H1 (cell line): Measurements from ENCODE around the gene ANKLE1. TPM values are rescaled to one million over a fixed set of nuclear protein-coding genes. Genes with fewer than 3 reads are reported as not detected.

Experiments
- CTCF ChIA-PET: fragments of 300-600 bp; sonication (Branson Sonifier 250); formaldehyde crosslinking; loops from one replicate; lab custom pipeline; 2021; ENCODE audit not compliant: partially characterized antibody; lab: Charles Lee
- POLR2A ChIA-PET: fragments of 300-600 bp; sonication (Branson Sonifier 250); formaldehyde crosslinking; loops from one replicate; lab custom pipeline; 2021; ENCODE audit warnings: inconsistent platforms; ENCODE audit not compliant: partially characterized antibody; lab: Charles Lee
- DNase-seq, 2 experiments: peaks; one replicate each; pipeline versions ENCODE4 v3.0.0 to v3.0.0-alpha.2; 2010 to 2022; ENCODE audit warnings: low spot score in 2 of 2, low read depth in 1 of 2, mixed read lengths in 1 of 2
- FAIRE-seq: peaks from 2 replicates; lab custom pipeline; 2011; peaks lifted over from hg19 to GRCh38; lab: Jason Lieb, UNC
- H2AFZ ChIP-seq: 2 replicates; pipeline ENCODE4 v1.8.1; 2012; ENCODE audit warnings: low read length, inconsistent platforms
- H2AK5ac ChIP-seq: 2 replicates; pipeline ENCODE4 v1.6.1; 2013; ENCODE audit warnings: low read depth, low read length
- H2BK120ac ChIP-seq: replicated peaks from 2 replicates; pipeline ENCODE3; 2013; ENCODE audit warnings: low read depth, low read length, inconsistent platforms
- H2BK12ac ChIP-seq: 2 replicates; pipeline ENCODE4 v1.6.1; 2013; ENCODE audit warnings: low read depth, low read length
- H2BK15ac ChIP-seq: 2 replicates; pipeline ENCODE4 v1.6.1; 2013; ENCODE audit warnings: low read length
- H2BK20ac ChIP-seq: 2 replicates; pipeline ENCODE4 v1.6.1; 2013; ENCODE audit warnings: low read length
- H2BK5ac ChIP-seq: 2 replicates; pipeline ENCODE4 v1.6.1; 2013; ENCODE audit warnings: low read depth, low read length
- H3K14ac ChIP-seq: 2 replicates; pipeline ENCODE4 v1.6.1; 2013; ENCODE audit warnings: inconsistent platforms; ENCODE audit not compliant: insufficient read length
- H3K18ac ChIP-seq: 2 replicates; pipeline ENCODE4 v1.6.1; 2013; ENCODE audit warnings: low read length; ENCODE audit errors: extremely low read depth
- H3K23ac ChIP-seq: 2 replicates; pipeline ENCODE4 v1.6.1; 2013; ENCODE audit warnings: inconsistent platforms; ENCODE audit not compliant: insufficient read length
- H3K23me2 ChIP-seq: 2 replicates; pipeline ENCODE4 v1.6.1; 2013; ENCODE audit warnings: low read depth, low read length
- H3K27ac ChIP-seq: 2 replicates; pipeline ENCODE4 v1.6.1; 2011; ENCODE audit warnings: low read depth, low read length, inconsistent platforms
- H3K27me3 ChIP-seq, 4 experiments: replicated peaks in 1 of 4; 1 replicate in 1 of 4; 2 replicates in 3 of 4; pipeline versions ENCODE4 v1.6.1 to v1.8.1; 2011 to 2013; ENCODE audit warnings: low read length in 3 of 4, mild to moderate bottlenecking in 3 of 4, inconsistent platforms in 2 of 4, mixed read lengths in 2 of 4, moderate library complexity in 1 of 4; ENCODE audit not compliant: control insufficient read depth in 3 of 4, insufficient read depth in 3 of 4; ENCODE audit errors: extremely low read depth in 1 of 4
- H3K36me3 ChIP-seq, 4 experiments: 2 replicates each; pipeline versions ENCODE4 v1.6.1 to v1.8.1; 2011 to 2013; ENCODE audit warnings: mild to moderate bottlenecking in 4 of 4, low read length in 3 of 4, moderate library complexity in 2 of 4, control low read depth in 1 of 4, inconsistent platforms in 1 of 4; ENCODE audit not compliant: insufficient read depth in 4 of 4, control insufficient read depth in 2 of 4
- H3K4ac ChIP-seq: replicated peaks from 2 replicates; pipeline ENCODE3; 2013; ENCODE audit warnings: low read length, low read depth, mixed read lengths, inconsistent platforms; ENCODE audit not compliant: insufficient read length
- H3K4me1 ChIP-seq, 4 experiments: replicated peaks in 1 of 4; 1 replicate in 1 of 4; 2 replicates in 3 of 4; pipeline versions ENCODE4 v1.6.1 to v1.8.1; 2011 to 2013; ENCODE audit warnings: low read length in 3 of 4, inconsistent platforms in 2 of 4, mixed read lengths in 1 of 4; ENCODE audit not compliant: insufficient read depth in 4 of 4, control insufficient read depth in 3 of 4
- H3K4me2 ChIP-seq, 2 experiments: 2 replicates each; pipeline versions ENCODE4 v1.6.1 to v1.8.1; 2011 to 2013; ENCODE audit warnings: low read depth in 2 of 2, low read length in 2 of 2, control low read depth in 1 of 2, inconsistent platforms in 1 of 2, mild to moderate bottlenecking in 1 of 2; ENCODE audit not compliant: insufficient read depth in 1 of 2
- H3K4me3 ChIP-seq, 4 experiments: fragments of 200-600, 300-600 bp in 1 of 4; sonication (generic), shearing (Covaris generic), sonication (Bioruptor Twin) in 1 of 4; 2 replicates each; pipeline versions ENCODE4 v1.5.1 to v1.8.1; 2011 to 2016; ENCODE audit warnings: low read length in 4 of 4, low read depth in 3 of 4, control low read depth in 2 of 4, inconsistent platforms in 2 of 4, mild to moderate bottlenecking in 2 of 4, mixed read lengths in 1 of 4, moderate library complexity in 1 of 4; ENCODE audit not compliant: insufficient read depth in 2 of 4; ENCODE audit errors: extremely low read depth in 1 of 4
- H3K56ac ChIP-seq: replicated peaks from 2 replicates; pipeline ENCODE3; 2013; ENCODE audit warnings: low read depth, mild to moderate bottlenecking, mixed read lengths, low read length, inconsistent platforms; ENCODE audit not compliant: insufficient read length
- H3K79me1 ChIP-seq: 2 replicates; pipeline ENCODE4 v1.6.1; 2013; ENCODE audit warnings: low read depth, low read length, control low read depth
- H3K79me2 ChIP-seq, 2 experiments: 2 replicates each; pipeline versions ENCODE4 v1.6.1 to v1.8.1; 2012 to 2013; ENCODE audit warnings: low read length in 2 of 2, mild to moderate bottlenecking in 2 of 2, inconsistent platforms in 1 of 2; ENCODE audit not compliant: insufficient read depth in 2 of 2, control insufficient read depth in 1 of 2
- H3K9ac ChIP-seq, 4 experiments: replicated peaks in 1 of 4; 1 replicate in 1 of 4; 2 replicates in 3 of 4; pipeline versions ENCODE4 v1.6.1 to v1.8.1; 2011 to 2013; ENCODE audit warnings: low read depth in 3 of 4, low read length in 3 of 4, control low read depth in 2 of 4, mild to moderate bottlenecking in 2 of 4, moderate library complexity in 2 of 4, inconsistent platforms in 1 of 4; ENCODE audit errors: extremely low read depth in 1 of 4
- H3K9me3 ChIP-seq, 2 experiments: 2 replicates each; pipeline versions ENCODE4 v1.6.1 to v1.8.1; 2012 to 2013; ENCODE audit warnings: mild to moderate bottlenecking in 2 of 2, moderate library complexity in 2 of 2, control low read depth in 1 of 2, inconsistent platforms in 1 of 2, low read depth in 1 of 2, low read length in 1 of 2, mixed read lengths in 1 of 2; ENCODE audit not compliant: insufficient read depth in 2 of 2
- H4K20me1 ChIP-seq, 2 experiments: replicated peaks in 1 of 2; 2 replicates each; pipeline versions ENCODE3 to v1.8.1; 2011 to 2013; ENCODE audit warnings: inconsistent platforms in 2 of 2, low read length in 2 of 2, mild to moderate bottlenecking in 1 of 2; ENCODE audit not compliant: insufficient read depth in 2 of 2, control insufficient read depth in 1 of 2
- H4K5ac ChIP-seq: 2 replicates; pipeline ENCODE4 v1.6.1; 2013; ENCODE audit warnings: low read length, low read depth, mixed read lengths, inconsistent platforms; ENCODE audit not compliant: insufficient read length
- H4K8ac ChIP-seq: 2 replicates; pipeline ENCODE4 v1.8.0; 2013; ENCODE audit warnings: mild to moderate bottlenecking, moderate library complexity, low read length, inconsistent platforms; ENCODE audit not compliant: insufficient read depth; ENCODE audit errors: extremely low read depth
- H4K91ac ChIP-seq: replicated peaks from 2 replicates; pipeline ENCODE3; 2013; ENCODE audit warnings: low read length, mixed read lengths, inconsistent platforms; ENCODE audit not compliant: insufficient read length
- CTCF ChIP-seq, 3 experiments: IDR thresholded peaks; 1 replicate in 2 of 3; 2 replicates in 1 of 3; pipeline versions ENCODE4 v1.5.1 to v1.6.1; 2011; ENCODE audit warnings: low read length in 3 of 3, mild to moderate bottlenecking in 3 of 3, inconsistent platforms in 2 of 3, low read depth in 1 of 3, moderate library complexity in 1 of 3; ENCODE audit not compliant: insufficient read depth in 1 of 3; ENCODE audit errors: control extremely low read depth in 1 of 3
- EZH2 ChIP-seq: fragments of 200-600 bp; sonication (generic); IDR thresholded peaks from 2 replicates; pipeline ENCODE4 v1.7.1; 2012; ENCODE audit warnings: low read depth, mild to moderate bottlenecking, moderate library complexity, low read length, inconsistent platforms; ENCODE audit not compliant: severe bottlenecking
- HDAC2 ChIP-seq, 2 experiments: fragments of 300-600 bp in 1 of 2; sonication (generic) in 1 of 2; IDR thresholded peaks; 2 replicates each; pipeline ENCODE4 v1.6.1; 2011 to 2012; ENCODE audit warnings: low read depth in 2 of 2, low read length in 2 of 2, mild to moderate bottlenecking in 2 of 2, moderate library complexity in 2 of 2, borderline replicate concordance in 1 of 2, inconsistent platforms in 1 of 2
- HDAC6 ChIP-seq: IDR thresholded peaks from one replicate; pipeline ENCODE4 v1.7.1; 2012; ENCODE audit warnings: low read depth, mild to moderate bottlenecking, inconsistent platforms, low read length, moderate library complexity
- KDM5A ChIP-seq: fragments of 200-600 bp; IDR thresholded peaks from 2 replicates; pipeline ENCODE4 v1.7.1; 2012; ENCODE audit warnings: mild to moderate bottlenecking, low read length, inconsistent platforms, mixed read lengths
- RAD21 ChIP-seq, 2 experiments: IDR thresholded peaks in 1 of 2; conservative IDR thresholded peaks in 1 of 2; 2 replicates each; pipeline ENCODE4 v1.6.1; 2011; ENCODE audit warnings: low read depth in 2 of 2, low read length in 2 of 2, improper control_type of control experiment in 1 of 2, inconsistent platforms in 1 of 2, mild to moderate bottlenecking in 1 of 2, moderate library complexity in 1 of 2
- RXRA ChIP-seq: IDR thresholded peaks from 2 replicates; pipeline ENCODE4 v1.6.1; 2011; ENCODE audit warnings: low read depth, mild to moderate bottlenecking, low read length, moderate library complexity; ENCODE audit not compliant: insufficient read depth
- SIN3A ChIP-seq, 2 experiments: IDR thresholded peaks in 1 of 2; conservative IDR thresholded peaks in 1 of 2; 2 replicates each; pipeline ENCODE4 v1.6.1; 2011 to 2012; ENCODE audit warnings: low read length in 2 of 2, improper control_type of control experiment in 1 of 2, low read depth in 1 of 2, mild to moderate bottlenecking in 1 of 2
- SRF ChIP-seq: IDR thresholded peaks from 2 replicates; pipeline ENCODE4 v1.6.1; 2011; ENCODE audit warnings: mild to moderate bottlenecking, low read depth, low read length, moderate library complexity
- SUZ12 ChIP-seq: fragments of 200-600 bp; sonication (generic); IDR thresholded peaks from 2 replicates; pipeline ENCODE4 v1.6.1; 2012; ENCODE audit warnings: mild to moderate bottlenecking, inconsistent platforms, low read length, moderate library complexity, mixed read lengths
- WGBS, 2 experiments: shearing (Covaris generic) in 1 of 2; methylation state at CpG; one replicate each; pipeline versions ENCODE4 v1.1.6 to v1.1.7; 2013 to 2015; ENCODE audit warnings: low lambda C conversion rate in 2 of 2, mixed read lengths in 2 of 2, inconsistent platforms in 1 of 2, low coverage in 1 of 2, missing lambda C conversion rate in 1 of 2; ENCODE audit not compliant: insufficient replicate concordance in 2 of 2, insufficient coverage in 1 of 2, insufficient read length in 1 of 2; ENCODE audit errors: extremely low coverage in 1 of 2, missing lambda C conversion rate in 1 of 2; 5-methylcytosine and 5-hydroxymethylcytosine counted together
- polyA plus RNA-seq, 7 experiments: library from polyadenylated mRNA; depleted of rRNA in 3 of 7; stranded (reverse) in 5 of 7; unstranded in 2 of 7; fragments of >200 nt in 5 of 7; fragments of 200-250 nt in 2 of 7; gene quantifications; 1 replicate in 5 of 7; 2 replicates in 1 of 7; 4 replicates in 1 of 7; pipeline versions ENCODE4 v1.2.1 to v1.2.3, GENCODE V29; 2011 to 2013; ENCODE audit warnings: missing spikeins in 2 of 7, mixed read lengths in 2 of 7
- total RNA-seq: library from RNA; stranded (reverse); fragmentation: NEBNext Ultra II Directional; extraction: Animal tissue kit (Norgen Biotek cat#: 25700); gene quantifications from 2 replicates; pipeline ENCODE4 v1.2.1, GENCODE V29; 2021

The ANKLE1 gene
- total and polyA plus RNA-seq, 2 of the 8 experiments (the other 6 are each of a cell fraction or from before 2014, with no cell fraction given) = 6.1 to 9.6 TPM

GRCh38 chr19:17318966-17319365 lies 37.3 kb downstream of the ANKLE1 start:
- Histone ChIP-seq H3K23ac (no peak overlapping the region), H3K79me2 (no peaks in the 10 kb centered on the region), H3K36me3 (peaks cover 7 to 41% (median 20%) of the 10 kb centered on the region in 4 experiments), H2BK5ac (no peak overlapping the region), H3K27me3 (no peaks in the 10 kb centered on the region), H3K56ac (no peak overlapping the region), H3K4me2 (no peak overlapping the region), H4K91ac (no peak overlapping the region), H4K20me1 (peaks cover 2 to 3% of the 10 kb centered on the region in 2 experiments), H3K18ac (no peak overlapping the region), H3K9me3 (no peaks in the 10 kb centered on the region), H3K9ac (no peak overlapping the region), H2AK5ac (no peak overlapping the region), H2BK15ac (no peak overlapping the region), H2BK120ac (no peak overlapping the region), H3K4me3 (no peak overlapping the region), H4K8ac (no peak overlapping the region), H3K4ac (no peak overlapping the region), H3K27ac (no peak overlapping the region), H3K4me1 (no peaks in the 10 kb centered on the region; a peak in 1 of 7 replicates), H2BK20ac (no peak overlapping the region), H3K14ac (no peak overlapping the region), H2AFZ (no peak overlapping the region), H4K5ac (no peak overlapping the region), H3K23me2 (no peaks in the 10 kb centered on the region), H2BK12ac (no peak overlapping the region), H3K79me1 (peaks cover 3% of the 10 kb centered on the region; the same call in 1 of the 2 replicates)
- no peak for DNase-seq
- ChIA-PET POLR2A (interaction anchor here (1.3 to 18.5 kb wide), 2 partner anchors 10 kb away, joined by 3 to 329 read pairs; partner anchors contain the start of genes ANO8 and DDA1), CTCF (interaction anchor here (0.7 to 0.8 kb wide), 2 partner anchors 74 to 285 kb away, joined by 3 to 4 read pairs; no protein-coding TSS in a partner anchor)
- FAIRE-seq = no peak
- WGBS, 2 experiments = 87% methylated on average over 6 of the region's 6 CpGs; no CpG with 5 or more reads in 1 of the 2 experiments
- TF ChIP-seq HDAC2 (IDR thresholded peaks at IDR 0.05; ENCODE audit: borderline replicate concordance in 1 of 2, low read depth in 2 of 2, low read length in 2 of 2) (no peak), KDM5A (no peak), EZH2 (no peak), HDAC6 (no peak), SUZ12 (no peak), RXRA (no peak), RAD21 (IDR thresholded peaks at IDR 0.05 in 1 of 2, conservative IDR thresholded peaks at IDR 0.05 in 1 of 2; ENCODE audit: low read depth in 2 of 2, low read length in 2 of 2) (no peak), CTCF (IDR thresholded peaks at IDR 0.05; ENCODE audit: control extremely low read depth in 1 of 3, insufficient read depth in 1 of 3, low read depth in 1 of 3, low read length in 3 of 3) (no peak), SIN3A (conservative IDR thresholded peaks at IDR 0.05 in 1 of 2, IDR thresholded peaks at IDR 0.05 in 1 of 2; ENCODE audit: low read depth in 1 of 2, low read length in 2 of 2) (no peak), SRF (no peak)
